GM18517 (cell line): ENCODE measurements around the gene TYRP1.

Experiments
- ATAC-seq: cut with Tn5 transposase; IDR thresholded peaks from one replicate; pipeline ENCODE4 v1.9.1; 2021; ENCODE audit warnings: mild to moderate bottlenecking, moderate library complexity; ENCODE audit not compliant: unreplicated experiment

The TYRP1 gene

GRCh38 chr9:12696931-12697622, 3.9 kb downstream of the TYRP1 start:
- no peak for ATAC-seq

- no peak for ATAC-seq
These were observed 4.5 kb downstream of the TYRP1 start for GRCh38 chr9:12697719-12698118.

GRCh38 chr9:12698266-12698665, 5.1 kb downstream of the TYRP1 start:
- no peak for ATAC-seq

- ATAC-seq: no peak
These were observed 5.8 kb downstream of the TYRP1 start for GRCh38 chr9:12698986-12699385.

GRCh38 chr9:12699529-12699928, 6.3 kb downstream of the TYRP1 start:
- no peak for ATAC-seq

GRCh38 chr9:12701126-12701525, 7.9 kb downstream of the TYRP1 start:
- no peak for ATAC-seq

GRCh38 chr9:12702160-12702758, 9.1 kb downstream of the TYRP1 start:
- ATAC-seq: no peak

- ATAC-seq: no peak
These were observed 10.8 kb downstream of the TYRP1 start for GRCh38 chr9:12703996-12704395.

- no peak for ATAC-seq
These were observed 12.7 kb downstream of the TYRP1 start for GRCh38 chr9:12705738-12706391.

GRCh38 chr9:12708562-12709298, 15.5 kb downstream of the TYRP1 start:
- ATAC-seq: no peak

GRCh38 chr9:12712532-12712931, 19.3 kb downstream of the TYRP1 start:
- ATAC-seq: no peak

GRCh38 chr9:12715268-12715667, 22.1 kb downstream of the TYRP1 start:
- no peak for ATAC-seq

GRCh38 chr9:12716823-12717600, 23.8 kb downstream of the TYRP1 start:
- no peak for ATAC-seq

- no peak for ATAC-seq
These were observed 24.7 kb downstream of the TYRP1 start for GRCh38 chr9:12717907-12718306.

GRCh38 chr9:12718482-12719026, 25.4 kb downstream of the TYRP1 start:
- no peak for ATAC-seq

- ATAC-seq: no peak
These were observed 26.2 kb downstream of the TYRP1 start for GRCh38 chr9:12719431-12719830.

- no peak for ATAC-seq
These were observed 27.4 kb downstream of the TYRP1 start for GRCh38 chr9:12720551-12720950.

GRCh38 chr9:12722131-12722530, 28.9 kb downstream of the TYRP1 start:
- no peak for ATAC-seq

- ATAC-seq: no peak
These were observed 30.3 kb downstream of the TYRP1 start for GRCh38 chr9:12723409-12724028.

- no peak for ATAC-seq
These were observed 33.6 kb downstream of the TYRP1 start for GRCh38 chr9:12726795-12727194.
